GM12878 (cell line): ENCODE measurements around the gene UGT1A7.

ENCODE experiments used
- BMI1 ChIP-seq: fragments of 450-650 bp; IDR thresholded peaks from 2 replicates; pipeline ENCODE4 v1.6.1; 2016; ENCODE audit warnings: mild to moderate bottlenecking, moderate library complexity, borderline replicate concordance
- CTCF ChIP-seq, 3 experiments: IDR thresholded peaks in 2 of 3; conservative IDR thresholded peaks in 1 of 3; 2 replicates each; pipeline ENCODE4 v1.5.1; 2011; ENCODE audit warnings: low read depth in 3 of 3, low read length in 3 of 3, mild to moderate bottlenecking in 3 of 3, control low read depth in 2 of 3, moderate library complexity in 2 of 3, inconsistent platforms in 1 of 3, mixed read lengths in 1 of 3; ENCODE audit not compliant: control insufficient read depth in 2 of 3, insufficient read depth in 1 of 3; ENCODE audit errors: extremely low read depth in 1 of 3
- NRF1 ChIP-seq: conservative IDR thresholded peaks from 2 replicates; pipeline ENCODE4 v1.6.1; 2011; ENCODE audit warnings: mild to moderate bottlenecking, low read depth, low read length, improper control_type of control experiment
- RAD21 ChIP-seq: IDR thresholded peaks from 2 replicates; pipeline ENCODE4 v1.6.1; 2011; ENCODE audit warnings: mild to moderate bottlenecking, low read depth, low read length, moderate library complexity; ENCODE audit not compliant: insufficient read depth
- USF2 ChIP-seq: IDR thresholded peaks from 2 replicates; pipeline ENCODE4 v1.6.1; 2011; ENCODE audit warnings: low read depth, low read length, improper control_type of control experiment, borderline replicate concordance
- TF ChIP-seq, protein P1 (sequence below): IDR thresholded peaks from 2 replicates; pipeline ENCODE4 v1.6.1; 2012; ENCODE audit warnings: low read depth, low read length, improper control_type of control experiment
- TF ChIP-seq, protein P2 (sequence below): IDR thresholded peaks from 2 replicates; pipeline ENCODE4 v1.6.1; 2012; ENCODE audit warnings: mild to moderate bottlenecking, low read depth, low read length

GRCh38 chr2:233711312-233712008 lies 29.8 kb downstream of the UGT1A7 start:
- TF ChIP-seq NRF1 (no peak), USF2 (no peak), CTCF (IDR thresholded peaks at IDR 0.05 in 2 of 3, conservative IDR thresholded peaks at IDR 0.05 in 1 of 3; ENCODE audit: control insufficient read depth in 2 of 3, extremely low read depth in 1 of 3, insufficient read depth in 1 of 3, low read depth in 3 of 3, low read length in 3 of 3) (peak; percentile 82 to 87 (median 85)), BMI1 (no peak), RAD21 (peak; percentile 83)
- TF ChIP-seq, protein P1, sequence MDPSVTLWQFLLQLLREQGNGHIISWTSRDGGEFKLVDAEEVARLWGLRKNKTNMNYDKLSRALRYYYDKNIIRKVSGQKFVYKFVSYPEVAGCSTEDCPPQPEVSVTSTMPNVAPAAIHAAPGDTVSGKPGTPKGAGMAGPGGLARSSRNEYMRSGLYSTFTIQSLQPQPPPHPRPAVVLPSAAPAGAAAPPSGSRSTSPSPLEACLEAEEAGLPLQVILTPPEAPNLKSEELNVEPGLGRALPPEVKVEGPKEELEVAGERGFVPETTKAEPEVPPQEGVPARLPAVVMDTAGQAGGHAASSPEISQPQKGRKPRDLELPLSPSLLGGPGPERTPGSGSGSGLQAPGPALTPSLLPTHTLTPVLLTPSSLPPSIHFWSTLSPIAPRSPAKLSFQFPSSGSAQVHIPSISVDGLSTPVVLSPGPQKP, result no peak
- TF ChIP-seq, protein P2, sequence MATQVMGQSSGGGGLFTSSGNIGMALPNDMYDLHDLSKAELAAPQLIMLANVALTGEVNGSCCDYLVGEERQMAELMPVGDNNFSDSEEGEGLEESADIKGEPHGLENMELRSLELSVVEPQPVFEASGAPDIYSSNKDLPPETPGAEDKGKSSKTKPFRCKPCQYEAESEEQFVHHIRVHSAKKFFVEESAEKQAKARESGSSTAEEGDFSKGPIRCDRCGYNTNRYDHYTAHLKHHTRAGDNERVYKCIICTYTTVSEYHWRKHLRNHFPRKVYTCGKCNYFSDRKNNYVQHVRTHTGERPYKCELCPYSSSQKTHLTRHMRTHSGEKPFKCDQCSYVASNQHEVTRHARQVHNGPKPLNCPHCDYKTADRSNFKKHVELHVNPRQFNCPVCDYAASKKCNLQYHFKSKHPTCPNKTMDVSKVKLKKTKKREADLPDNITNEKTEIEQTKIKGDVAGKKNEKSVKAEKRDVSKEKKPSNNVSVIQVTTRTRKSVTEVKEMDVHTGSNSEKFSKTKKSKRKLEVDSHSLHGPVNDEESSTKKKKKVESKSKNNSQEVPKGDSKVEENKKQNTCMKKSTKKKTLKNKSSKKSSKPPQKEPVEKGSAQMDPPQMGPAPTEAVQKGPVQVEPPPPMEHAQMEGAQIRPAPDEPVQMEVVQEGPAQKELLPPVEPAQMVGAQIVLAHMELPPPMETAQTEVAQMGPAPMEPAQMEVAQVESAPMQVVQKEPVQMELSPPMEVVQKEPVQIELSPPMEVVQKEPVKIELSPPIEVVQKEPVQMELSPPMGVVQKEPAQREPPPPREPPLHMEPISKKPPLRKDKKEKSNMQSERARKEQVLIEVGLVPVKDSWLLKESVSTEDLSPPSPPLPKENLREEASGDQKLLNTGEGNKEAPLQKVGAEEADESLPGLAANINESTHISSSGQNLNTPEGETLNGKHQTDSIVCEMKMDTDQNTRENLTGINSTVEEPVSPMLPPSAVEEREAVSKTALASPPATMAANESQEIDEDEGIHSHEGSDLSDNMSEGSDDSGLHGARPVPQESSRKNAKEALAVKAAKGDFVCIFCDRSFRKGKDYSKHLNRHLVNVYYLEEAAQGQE, result no peak
